HG03196 (cell line): ENCODE results near the gene KASH5.
A peak's percentile ranks its signal among the peaks of the same experiment; 100 is the strongest.
"Not testable (repeated sequence)": the region's sequence is repeated elsewhere in the genome, so short reads cannot be mapped to it uniquely, and the experiment has no call there.

ENCODE experiments used
- ATAC-seq: cut with Tn5 transposase; IDR thresholded peaks from one replicate; pipeline ENCODE4 v1.9.1; 2021; ENCODE audit not compliant: unreplicated experiment

KASH5 gene

DNA sequence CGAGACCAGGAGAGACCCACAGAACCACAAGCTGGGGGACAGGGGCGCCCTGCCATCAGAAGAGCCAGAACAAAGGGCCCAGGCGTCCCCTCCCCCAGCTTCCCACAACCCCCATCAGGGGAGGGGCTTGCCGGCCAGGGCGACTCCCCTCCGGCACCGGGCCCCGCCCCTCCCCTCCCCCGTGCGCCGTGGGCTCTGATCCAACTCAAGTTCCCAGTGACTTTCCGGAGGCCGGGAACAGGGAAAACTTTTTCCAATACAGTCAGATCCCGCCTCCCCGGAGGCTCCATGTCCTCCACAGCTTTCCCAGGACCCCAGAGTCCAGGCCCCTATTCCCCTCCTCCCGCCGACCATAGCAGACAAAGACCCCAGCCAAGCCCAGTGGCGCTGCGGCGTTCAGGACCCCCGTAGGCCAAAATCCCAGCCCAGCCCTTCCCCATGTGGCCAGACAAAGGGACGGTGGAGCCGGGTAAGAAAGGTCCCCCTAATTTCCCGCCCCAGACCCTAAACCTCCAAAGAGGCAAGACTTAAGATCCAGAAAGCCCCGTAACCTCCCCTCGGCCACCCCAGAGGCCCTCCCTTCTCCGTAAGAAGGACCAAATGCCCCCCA is 26.5 kb upstream of the KASH5 start:
- no peak for ATAC-seq

GRCh38 chr19:49362048-49362928 is 25.8 kb upstream of the KASH5 start, which contains the start of gene TEAD2:
TEAD2 (minus strand) TSS chr19:49362416; CDS start chr19:49360075, 2,341 bp downstream.
- no peak for ATAC-seq

GRCh38 chr19:49362929-49363267 is 25.2 kb upstream of the KASH5 start:
- ATAC-seq: no peak

- ATAC-seq: peak; percentile 49
Measured at GRCh38 chr19:49363268-49364082, 24.6 kb upstream of the KASH5 start, which contains the start of gene DKKL1. DKKL1 (plus strand) TSS chr19:49363877; CDS start chr19:49363999, 122 bp downstream.

DNA sequence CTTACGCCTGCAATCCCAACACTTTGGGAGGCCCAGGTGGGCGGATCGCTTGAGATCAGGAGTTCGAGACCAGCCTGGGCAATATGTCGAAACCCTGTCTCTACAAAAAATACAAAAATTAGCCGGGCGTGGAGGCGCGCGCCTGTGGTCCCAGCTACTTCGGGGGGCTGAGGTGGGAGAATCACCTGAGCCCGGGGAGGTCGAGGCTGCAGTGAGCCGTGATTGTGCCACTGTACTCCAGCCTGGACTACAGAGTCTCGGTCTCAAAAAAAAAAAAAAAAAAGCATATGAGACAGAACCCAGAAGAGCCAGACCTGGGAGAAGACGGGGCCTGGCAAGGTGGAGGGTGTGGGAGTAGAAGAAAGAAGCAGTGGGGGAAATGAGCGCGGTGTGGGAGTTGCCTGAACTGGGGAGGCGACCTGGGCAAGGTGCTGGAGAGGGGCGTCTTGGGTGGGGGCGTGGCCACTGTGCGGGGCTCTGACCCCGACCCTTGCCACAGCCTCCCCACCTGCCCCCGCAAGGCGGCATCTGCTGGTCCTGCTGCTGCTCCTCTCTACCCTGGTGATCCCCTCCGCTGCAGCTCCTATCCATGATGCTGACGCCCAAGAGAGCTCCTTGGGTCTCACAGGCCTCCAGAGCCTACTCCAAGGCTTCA is 23.8 kb upstream of the KASH5 start:
- ATAC-seq: no peak

- ATAC-seq: no peak
Measured at GRCh38 chr19:49366110-49366509, 21.9 kb upstream of the KASH5 start.

- ATAC-seq: no peak
Measured at GRCh38 chr19:49368711-49369358, 19.2 kb upstream of the KASH5 start.

DNA sequence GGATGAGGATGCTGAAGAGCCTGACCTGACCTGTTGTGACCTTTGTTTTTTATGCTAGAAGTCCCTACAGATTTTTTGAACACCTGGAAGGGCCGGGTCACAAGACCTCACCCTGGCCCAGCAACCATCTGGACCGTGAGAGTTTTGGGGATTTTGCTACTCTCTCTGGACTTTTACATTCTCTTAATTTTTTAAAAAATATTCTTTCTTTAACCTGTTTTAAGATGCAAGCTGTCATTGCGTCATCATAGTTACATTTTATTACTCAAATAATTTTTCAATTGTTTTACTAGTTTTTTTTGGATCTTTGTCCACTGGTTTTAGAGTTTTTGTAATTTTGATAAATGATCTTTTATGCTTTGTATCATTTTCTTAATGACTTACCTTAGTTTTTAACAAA is 16.9 kb upstream of the KASH5 start:
- no peak for ATAC-seq

GRCh38 chr19:49373174-49373573 is 14.9 kb upstream of the KASH5 start:
- not testable (repeated sequence) for ATAC-seq

- ATAC-seq: no peak
Measured at GRCh38 chr19:49374665-49375434, 13.2 kb upstream of the KASH5 start.

GRCh38 chr19:49378512-49378911 is 9.5 kb upstream of the KASH5 start:
- no peak for ATAC-seq

DNA sequence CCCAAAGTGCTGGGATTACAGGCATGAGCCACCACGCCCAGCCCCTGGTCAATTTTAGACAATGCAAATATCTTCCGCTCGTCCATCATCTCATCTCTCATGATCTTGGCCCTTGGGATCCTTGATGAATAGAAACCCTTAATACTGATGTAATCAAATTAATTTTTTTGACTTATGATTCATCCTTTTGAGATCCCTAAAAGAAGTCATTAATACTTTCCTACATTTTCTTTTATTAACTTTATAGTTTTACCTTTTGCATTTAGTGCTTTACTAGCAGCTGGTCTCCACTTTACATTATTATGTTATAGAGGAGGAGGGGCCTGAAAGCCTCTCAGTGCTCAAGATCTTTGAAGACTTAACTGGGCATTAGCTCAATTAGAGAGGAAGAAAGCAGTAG is 7.7 kb upstream of the KASH5 start:
- ATAC-seq: no peak

- ATAC-seq: no peak
Measured at GRCh38 chr19:49382639-49383038, 5.4 kb upstream of the KASH5 start.

DNA sequence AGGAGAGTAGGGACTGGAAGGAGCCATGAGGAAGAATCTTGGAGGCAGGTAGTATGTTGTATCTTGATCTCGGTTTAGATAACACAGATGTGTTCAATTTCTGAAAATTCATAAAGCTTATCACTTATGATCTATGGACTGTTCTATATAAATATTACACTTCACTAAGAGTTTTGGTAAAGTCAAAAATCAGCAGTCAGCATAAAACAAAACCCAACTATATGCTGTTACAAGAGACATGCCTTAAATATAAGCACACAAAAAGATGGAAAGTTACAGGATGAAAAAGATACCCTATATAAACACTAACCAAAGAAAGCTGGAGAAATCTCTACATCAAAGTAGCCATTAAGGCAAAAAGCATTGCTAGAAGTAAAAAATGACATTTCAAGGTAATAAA is 4.5 kb upstream of the KASH5 start:
- no peak for ATAC-seq

DNA sequence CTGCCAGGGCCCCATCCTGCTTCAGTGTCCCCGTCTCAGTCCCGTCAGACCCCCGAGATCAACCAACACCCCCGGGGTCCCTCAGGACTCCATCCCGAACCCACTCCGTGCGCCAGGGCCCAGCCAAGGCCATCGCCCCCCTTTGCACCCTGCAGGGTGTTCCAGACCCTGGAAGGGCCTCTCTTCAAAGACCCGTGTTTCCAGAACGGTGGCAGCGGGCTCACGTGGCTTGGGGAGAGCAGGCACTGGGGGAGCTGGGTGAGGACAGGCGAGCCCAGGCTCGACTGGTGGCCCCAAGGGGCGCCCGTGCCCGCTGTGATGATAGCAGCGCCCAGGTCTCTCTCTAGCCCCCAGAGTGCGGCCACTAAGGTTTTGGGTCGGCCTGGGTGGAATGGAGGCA is 1.4 kb downstream of the KASH5 start:
- ATAC-seq: no peak

DNA sequence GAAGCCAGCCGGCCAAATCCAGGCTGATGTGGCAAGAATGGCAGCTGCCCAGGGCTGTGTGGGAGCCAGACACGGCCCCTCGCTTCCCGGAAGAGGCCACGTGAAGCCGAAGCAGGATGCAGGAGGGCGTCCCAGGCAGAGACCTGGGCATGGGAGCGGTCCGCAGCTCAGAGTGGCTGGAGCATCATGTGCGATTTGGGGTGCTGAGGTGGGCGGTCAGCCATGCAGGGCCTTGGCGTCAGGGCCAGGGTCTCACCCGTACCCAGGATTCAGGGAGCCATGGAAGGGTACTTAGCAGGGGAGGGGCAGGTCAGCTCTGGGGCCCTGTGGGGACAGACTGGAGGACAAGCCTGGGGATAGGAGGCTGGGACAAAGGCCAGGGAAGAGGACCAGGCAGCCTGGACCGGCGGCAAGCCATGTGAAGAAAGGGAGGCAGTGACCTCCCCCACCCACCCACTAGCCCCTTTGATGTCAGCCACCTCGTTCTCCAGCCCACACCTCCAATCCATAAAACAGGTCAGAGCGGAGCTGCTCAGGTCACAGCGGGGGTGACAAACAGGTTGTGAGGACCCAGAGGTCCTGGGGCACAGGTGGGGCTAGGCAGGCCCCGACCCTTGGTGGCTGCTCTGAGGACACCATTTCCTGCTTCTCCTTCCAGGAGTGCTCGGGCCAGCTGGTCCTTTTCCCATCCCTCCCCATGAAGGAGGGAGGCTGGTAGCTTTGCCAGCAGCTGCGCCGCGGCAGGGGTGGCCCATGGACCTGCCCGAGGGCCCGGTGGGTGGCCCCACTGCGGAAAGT is 2.3 kb downstream of the KASH5 start:
- no peak for ATAC-seq

- no peak for ATAC-seq
Measured at GRCh38 chr19:49390929-49391359, 2.9 kb downstream of the KASH5 start.

GRCh38 chr19:49391581-49392399 is 3.7 kb downstream of the KASH5 start:
- ATAC-seq: peak; percentile 46
